Liver (tissue), 9 donors: Measurements from ENCODE around the gene IL17RB. TPM values are rescaled to one million over a fixed set of nuclear protein-coding genes. Genes with fewer than 3 reads are reported as not detected.

Source experiments
- DNase-seq: peaks from one replicate; pipeline ENCODE4 v3.0.0-alpha.2; 2017; ENCODE audit warnings: low spot score
- H3K27ac ChIP-seq, 2 donors: one replicate each; pipeline ENCODE4 v1.7.0; 2013; ENCODE audit warnings: inconsistent platforms in 2 of 2, low read length in 2 of 2, control low read depth in 1 of 2, low read depth in 1 of 2, mild to moderate bottlenecking in 1 of 2
- H3K27me3 ChIP-seq, 4 donors: one replicate each; pipeline versions ENCODE4 v1.6.1 to v1.7.0; 2013; ENCODE audit warnings: low read length in 3 of 4, inconsistent platforms in 1 of 4, mild to moderate bottlenecking in 1 of 4, moderate library complexity in 1 of 4; ENCODE audit not compliant: control insufficient read depth in 4 of 4, insufficient read depth in 4 of 4
- H3K36me3 ChIP-seq, 4 donors: one replicate each; pipeline versions ENCODE4 v1.6.1 to v1.7.0; 2013; ENCODE audit warnings: low read length in 3 of 4, mild to moderate bottlenecking in 3 of 4, low read depth in 1 of 4, moderate library complexity in 1 of 4; ENCODE audit not compliant: control insufficient read depth in 4 of 4, insufficient read depth in 3 of 4
- H3K4me1 ChIP-seq, 4 donors: one replicate each; pipeline versions ENCODE4 v1.6.1 to v1.7.0; 2013; ENCODE audit warnings: low read length in 3 of 4, mild to moderate bottlenecking in 3 of 4, moderate library complexity in 1 of 4; ENCODE audit not compliant: control insufficient read depth in 4 of 4, insufficient read depth in 4 of 4
- H3K4me3 ChIP-seq, 3 donors: one replicate each; pipeline versions ENCODE4 v1.6.1 to v1.7.0; 2013; ENCODE audit warnings: low read length in 3 of 3, control low read depth in 1 of 3, low read depth in 1 of 3, mild to moderate bottlenecking in 1 of 3
- H3K9ac ChIP-seq, 2 donors: one replicate each; pipeline ENCODE4 v1.7.0; 2013; ENCODE audit warnings: low read length in 2 of 2, mild to moderate bottlenecking in 2 of 2, moderate library complexity in 2 of 2, control low read depth in 1 of 2, low read depth in 1 of 2
- H3K9me3 ChIP-seq, 4 donors: one replicate each; pipeline versions ENCODE4 v1.6.1 to v1.7.0; 2013; ENCODE audit warnings: low read length in 3 of 4; ENCODE audit not compliant: control insufficient read depth in 4 of 4
- ATF3 ChIP-seq: IDR thresholded peaks from 2 replicates; pipeline ENCODE4 v1.6.1; 2016; ENCODE audit warnings: antibody characterized with exemption
- CTCF ChIP-seq: fragments of 150-350 bp; IDR thresholded peaks from 2 replicates; pipeline ENCODE4 v1.5.1; 2017; ENCODE audit warnings: improper control_type of control experiment, low read depth, low read length; ENCODE audit not compliant: missing input control
- EGR1 ChIP-seq, 2 donors: IDR thresholded peaks; 2 replicates each; pipeline ENCODE4 v1.6.1; 2016 to 2018; ENCODE audit warnings: antibody characterized with exemption in 2 of 2, low read depth in 2 of 2
- FOXA1 ChIP-seq: IDR thresholded peaks from 2 replicates; pipeline ENCODE4 v1.6.1; 2016; ENCODE audit warnings: antibody characterized with exemption
- FOXA2 ChIP-seq: IDR thresholded peaks from 2 replicates; pipeline ENCODE4 v1.6.1; 2016; ENCODE audit warnings: antibody characterized with exemption
- GABPA ChIP-seq, 2 donors: IDR thresholded peaks in 1 of 2; conservative IDR thresholded peaks in 1 of 2; 2 replicates each; pipeline ENCODE4 v1.6.1; 2016; ENCODE audit warnings: antibody characterized with exemption in 2 of 2, mild to moderate bottlenecking in 1 of 2, moderate library complexity in 1 of 2
- HNF4A ChIP-seq, 2 donors: conservative IDR thresholded peaks; 2 replicates each; pipeline ENCODE4 v1.6.1; 2016; ENCODE audit warnings: antibody characterized with exemption in 2 of 2, mild to moderate bottlenecking in 2 of 2
- HNF4G ChIP-seq: IDR thresholded peaks from 2 replicates; pipeline ENCODE4 v1.6.1; 2016; ENCODE audit warnings: antibody characterized with exemption
- JUND ChIP-seq, 2 donors: IDR thresholded peaks; 2 replicates each; pipeline ENCODE4 v1.6.1; 2016; ENCODE audit warnings: antibody characterized with exemption in 2 of 2
- MAX ChIP-seq: IDR thresholded peaks from 2 replicates; pipeline ENCODE4 v1.6.1; 2016; ENCODE audit warnings: antibody characterized with exemption
- NR2F2 ChIP-seq: IDR thresholded peaks from 2 replicates; pipeline ENCODE4 v1.6.1; 2016; ENCODE audit warnings: antibody characterized with exemption
- RAD21 ChIP-seq, 2 donors: IDR thresholded peaks; 2 replicates each; pipeline ENCODE4 v1.6.1; 2016; ENCODE audit warnings: antibody characterized with exemption in 2 of 2, mild to moderate bottlenecking in 2 of 2
- REST ChIP-seq: IDR thresholded peaks from 2 replicates; pipeline ENCODE4 v1.6.1; 2016; ENCODE audit warnings: antibody characterized with exemption, mild to moderate bottlenecking
- RXRA ChIP-seq, 2 donors: IDR thresholded peaks; 2 replicates each; pipeline ENCODE4 v1.6.1; 2017 to 2018; ENCODE audit warnings: antibody characterized with exemption in 2 of 2, mild to moderate bottlenecking in 1 of 2
- SP1 ChIP-seq: IDR thresholded peaks from 2 replicates; pipeline ENCODE4 v1.6.1; 2018; ENCODE audit warnings: antibody characterized with exemption, mild to moderate bottlenecking
- TAF1 ChIP-seq: conservative IDR thresholded peaks from 2 replicates; pipeline ENCODE4 v1.6.1; 2016; ENCODE audit warnings: antibody characterized with exemption, mild to moderate bottlenecking
- WGBS: extraction: QIAGEN DNeasy Blood & Tissue Kit; methylation state at CpG from one replicate; pipeline ENCODE4 v1.1.7; 2013; 5-methylcytosine and 5-hydroxymethylcytosine counted together
- polyA plus RNA-seq, 2 donors: library from polyadenylated mRNA; stranded (reverse) in 1 of 2; unstranded in 1 of 2; fragments of 200-250 nt in 1 of 2; fragments of >200 nt in 1 of 2; fragmentation: Nextera tagmentation in 1 of 2; extraction: Ambion mirVana in 1 of 2; gene quantifications; one replicate each; pipeline versions ENCODE4 v1.2.1 to v1.2.3, GENCODE V29; 2013 to 2015
- total RNA-seq, 2 donors: library from RNA; depleted of rRNA; stranded (reverse); fragments of >200 nt; gene quantifications; one replicate each; pipeline ENCODE4 v1.2.3, GENCODE V29; 2014
- donor health status: healthy.
- donor health status: healthy.
- donor health status: healthy.
- donor health status: healthy.
- donor health status: healthy.

Gene IL17RB
- total and polyA plus RNA-seq, 4 donors, result 11.8 to 21.6 (median 15.8) TPM

- Histone ChIP-seq H3K9me3 (no peaks in the 10 kb centered on the region), H3K27me3 (no peaks in the 10 kb centered on the region), H3K36me3 (peaks cover 9 to 45% (median 40%) of the 10 kb centered on the region in 4 donors), H3K4me3 (no peak overlapping the region), H3K27ac (no peak overlapping the region), H3K4me1 (peaks cover 0 to 6% (median 1%) of the 10 kb centered on the region in 4 donors), H3K9ac (no peak overlapping the region)
- WGBS, result 90% methylated on average over 5 of the region's 5 CpGs
- DNase-seq, result no peak
- TF ChIP-seq HNF4A (conservative IDR thresholded peaks at IDR 0.05) (no peak), CTCF (no peak), HNF4G (no peak), RAD21 (IDR thresholded peaks at IDR 0.05) (no peak), GABPA (IDR thresholded peaks at IDR 0.05 in 1 of 2, conservative IDR thresholded peaks at IDR 0.05 in 1 of 2) (no peak), FOXA1 (no peak), NR2F2 (no peak), FOXA2 (no peak), SP1 (no peak), JUND (IDR thresholded peaks at IDR 0.05) (no peak), ATF3 (no peak), RXRA (IDR thresholded peaks at IDR 0.05) (no peak), TAF1 (no peak), EGR1 (IDR thresholded peaks at IDR 0.05; ENCODE audit: low read depth in 2 of 2) (no peak), MAX (no peak), REST (no peak)
These were observed 19.5 kb downstream of the IL17RB start for GRCh38 chr3:53865732-53866499.
